ENCODE data around the gene IL17RC. TPM values are rescaled to one million over a fixed set of nuclear protein-coding genes. Genes with fewer than 3 reads are reported as not detected.

Gene IL17RC
- total RNA-seq, 1 donor, result 32.8 TPM

- DNase-seq (ENCODE audit: low read depth), result no peak
- no peak overlapping the region for H3K4me3 ChIP-seq (ENCODE audit: low read depth, low read length)
- TF ChIP-seq, protein P1, sequence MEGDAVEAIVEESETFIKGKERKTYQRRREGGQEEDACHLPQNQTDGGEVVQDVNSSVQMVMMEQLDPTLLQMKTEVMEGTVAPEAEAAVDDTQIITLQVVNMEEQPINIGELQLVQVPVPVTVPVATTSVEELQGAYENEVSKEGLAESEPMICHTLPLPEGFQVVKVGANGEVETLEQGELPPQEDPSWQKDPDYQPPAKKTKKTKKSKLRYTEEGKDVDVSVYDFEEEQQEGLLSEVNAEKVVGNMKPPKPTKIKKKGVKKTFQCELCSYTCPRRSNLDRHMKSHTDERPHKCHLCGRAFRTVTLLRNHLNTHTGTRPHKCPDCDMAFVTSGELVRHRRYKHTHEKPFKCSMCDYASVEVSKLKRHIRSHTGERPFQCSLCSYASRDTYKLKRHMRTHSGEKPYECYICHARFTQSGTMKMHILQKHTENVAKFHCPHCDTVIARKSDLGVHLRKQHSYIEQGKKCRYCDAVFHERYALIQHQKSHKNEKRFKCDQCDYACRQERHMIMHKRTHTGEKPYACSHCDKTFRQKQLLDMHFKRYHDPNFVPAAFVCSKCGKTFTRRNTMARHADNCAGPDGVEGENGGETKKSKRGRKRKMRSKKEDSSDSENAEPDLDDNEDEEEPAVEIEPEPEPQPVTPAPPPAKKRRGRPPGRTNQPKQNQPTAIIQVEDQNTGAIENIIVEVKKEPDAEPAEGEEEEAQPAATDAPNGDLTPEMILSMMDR (IDR thresholded peaks at IDR 0.05; ENCODE audit: insufficient read depth, low read depth, low read length), result no peak
These were observed 39.9 kb upstream of the IL17RC start for GRCh38 chr3:9876991-9877390.

DNA sequence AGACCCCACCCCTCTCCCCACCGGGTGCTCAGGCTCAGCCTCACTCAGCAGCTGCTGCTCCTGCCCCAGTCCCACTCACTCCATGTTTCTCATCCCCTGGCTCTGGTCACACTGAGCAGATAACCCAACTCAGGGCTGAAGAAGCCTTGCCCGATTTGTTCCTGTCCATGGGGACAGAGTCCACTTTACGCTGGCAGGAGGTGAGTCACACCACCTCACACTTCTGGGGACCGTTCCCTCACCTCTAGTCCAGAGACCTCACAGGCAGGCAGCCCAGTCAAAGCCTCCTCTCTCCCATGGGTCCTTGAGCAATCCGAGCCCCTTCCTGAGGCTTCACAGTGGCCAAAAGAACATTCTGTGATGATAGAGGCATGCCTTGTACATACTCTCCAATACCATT is 38.2 kb upstream of the IL17RC start:
- peak; percentile 13 for DNase-seq (ENCODE audit: low read depth)
- H3K4me3 ChIP-seq (ENCODE audit: low read depth, low read length), result no peak overlapping the region
- TF ChIP-seq, protein P1 (IDR thresholded peaks at IDR 0.05; ENCODE audit: insufficient read depth, low read depth, low read length), result no peak

GRCh38 chr3:9879830-9880549 is 36.9 kb upstream of the IL17RC start, which contains the start of gene CIDEC:
Gene CIDEC (minus strand): TSS chr3:9880253. CDS start chr3:9878486, 1,767 bp downstream.
- TF ChIP-seq, protein P1 (IDR thresholded peaks at IDR 0.05; ENCODE audit: insufficient read depth, low read depth, low read length), result no peak
- DNase-seq (ENCODE audit: low read depth), result peak; percentile 81
- H3K4me3 ChIP-seq (ENCODE audit: low read depth, low read length), result no peak within 1 kb of the TSS

- no peak for DNase-seq (ENCODE audit: low read depth)
- TF ChIP-seq, protein P1 (IDR thresholded peaks at IDR 0.05; ENCODE audit: insufficient read depth, low read depth, low read length), result no peak
- H3K4me3 ChIP-seq (ENCODE audit: low read depth, low read length), result no peak overlapping the region
These were observed 35.5 kb upstream of the IL17RC start for GRCh38 chr3:9881441-9881840.

- H3K4me3 ChIP-seq (ENCODE audit: low read depth, low read length), result no peak overlapping the region
- TF ChIP-seq, protein P1 (IDR thresholded peaks at IDR 0.05; ENCODE audit: insufficient read depth, low read depth, low read length), result no peak
- DNase-seq (ENCODE audit: low read depth), result peak; percentile 84
These were observed 33.0 kb upstream of the IL17RC start for GRCh38 chr3:9883706-9884554.

DNA sequence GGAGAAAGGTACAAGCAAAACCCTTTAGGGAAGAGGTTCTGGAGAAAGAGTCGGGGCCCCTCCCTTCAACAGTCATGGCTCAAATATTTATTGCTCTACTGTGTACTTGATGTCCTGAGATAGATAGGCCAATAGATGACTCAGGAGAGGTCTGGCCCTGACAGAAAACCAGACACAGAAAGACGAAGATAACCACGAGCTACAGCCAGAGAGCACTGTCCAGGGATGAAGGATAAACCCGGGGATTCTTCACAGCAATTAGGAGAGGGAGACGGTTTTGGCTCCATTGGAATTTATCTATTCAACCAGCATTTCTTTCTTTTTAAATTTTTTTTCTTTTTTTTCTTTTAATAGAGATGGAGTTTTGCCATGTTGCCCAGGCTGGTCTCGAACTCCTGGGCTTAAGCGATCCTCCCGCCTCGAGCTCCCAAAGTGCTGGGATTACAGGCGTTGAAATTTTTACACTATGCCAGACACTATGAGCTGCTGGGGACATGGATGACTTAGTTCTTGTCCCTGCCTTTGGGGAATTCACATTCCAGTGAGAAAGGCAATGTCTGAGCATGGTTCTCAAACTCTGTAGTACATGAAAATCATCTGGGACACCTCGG is 32.2 kb upstream of the IL17RC start:
- no peak overlapping the region for H3K4me3 ChIP-seq (ENCODE audit: low read depth, low read length)
- TF ChIP-seq, protein P1 (IDR thresholded peaks at IDR 0.05; ENCODE audit: insufficient read depth, low read depth, low read length), result no peak
- peak; percentile 96 for DNase-seq (ENCODE audit: low read depth)

All from fibroblast of villous mesenchyme (primary cell).